RKO (cell line): ENCODE results near the gene INPP5A.

Experiments
- DNase-seq: peaks from one replicate; pipeline ENCODE4 v3.0.0-alpha.2; 2016; ENCODE audit warnings: low spot score

The INPP5A gene

DNA sequence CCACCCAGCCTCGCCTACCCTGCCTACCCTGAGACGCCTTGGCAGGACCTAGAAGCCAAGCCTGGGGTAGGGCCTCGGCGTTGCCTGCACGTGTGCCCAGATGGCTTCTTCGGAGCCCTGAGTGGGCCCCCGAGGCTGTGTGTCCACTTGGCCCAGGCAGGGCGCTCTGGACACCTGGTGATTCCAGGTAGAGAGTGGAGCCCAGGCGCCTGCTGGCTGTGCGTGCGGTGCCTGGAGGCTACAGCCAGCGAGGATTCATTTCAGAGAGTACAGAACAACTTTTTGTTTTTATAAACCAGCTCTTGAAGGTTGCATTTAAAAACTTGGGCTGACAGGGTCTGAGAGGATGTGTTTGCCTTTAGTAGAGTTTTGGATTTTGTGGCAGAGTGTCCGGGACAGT, 208.4 kb downstream of the INPP5A start:
- no peak for DNase-seq

DNA sequence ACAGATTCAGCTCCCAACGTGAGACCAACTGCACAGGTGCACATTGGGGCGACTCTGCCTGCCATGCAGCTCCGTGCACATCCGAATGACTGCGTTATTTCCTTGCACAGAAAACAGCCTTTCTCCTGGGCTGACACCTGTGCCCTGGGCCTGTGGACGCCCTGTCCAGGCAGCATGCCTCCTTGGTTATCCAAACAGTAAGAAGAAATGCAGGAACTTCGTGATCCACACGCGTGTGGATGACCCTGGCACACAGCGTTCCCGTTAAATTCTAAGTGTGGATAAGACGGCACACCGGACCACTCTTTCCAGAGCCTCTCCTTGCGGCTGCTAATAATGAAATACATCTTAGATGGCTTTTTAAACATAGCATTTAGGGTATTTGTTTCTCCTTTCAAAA, 208.8 kb downstream of the INPP5A start:
- no peak for DNase-seq

DNA sequence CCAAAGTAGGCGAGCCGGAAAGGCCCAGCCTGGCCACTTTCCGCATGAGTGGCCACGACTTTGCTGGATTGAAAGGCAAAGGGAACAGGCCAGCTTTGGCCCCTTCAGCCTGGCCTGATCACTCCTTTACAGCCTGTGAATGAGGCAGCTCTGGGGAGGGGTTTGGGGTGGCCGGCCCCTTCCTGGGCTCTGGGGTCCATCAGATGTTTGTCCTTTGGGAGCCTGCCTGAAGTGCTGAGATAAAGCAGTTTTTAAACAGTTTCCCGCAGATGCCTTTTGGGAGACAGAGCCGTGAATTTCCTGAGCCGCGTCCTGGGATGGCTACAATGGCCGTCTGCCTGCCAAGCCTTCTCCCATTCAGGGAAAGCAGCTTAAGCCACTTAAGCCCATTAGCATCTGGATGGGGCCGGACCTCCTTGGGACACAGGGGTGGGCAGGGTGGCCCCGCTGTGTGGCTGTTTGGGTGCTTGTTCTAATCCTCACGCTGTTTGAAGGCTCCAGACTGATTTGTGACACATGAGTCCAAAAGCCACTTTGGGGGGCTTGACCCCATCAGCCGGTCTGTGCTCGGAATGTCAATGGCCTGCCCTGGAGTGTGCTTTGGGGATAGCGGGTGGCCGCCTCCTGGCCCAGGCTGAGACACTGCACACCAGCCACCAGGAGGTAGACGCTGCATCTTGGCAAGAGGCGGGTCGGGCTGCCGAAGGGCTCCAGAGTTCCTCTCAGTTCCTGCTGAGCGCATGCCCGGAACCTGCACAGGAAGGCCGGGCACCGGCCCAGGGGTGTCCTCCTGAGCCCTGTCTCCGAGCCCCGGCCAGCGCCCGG, 209.4 kb downstream of the INPP5A start:
- DNase-seq: no peak

- DNase-seq: no peak
Measured at GRCh38 chr10:132748135-132748534, 210.5 kb downstream of the INPP5A start.

DNA sequence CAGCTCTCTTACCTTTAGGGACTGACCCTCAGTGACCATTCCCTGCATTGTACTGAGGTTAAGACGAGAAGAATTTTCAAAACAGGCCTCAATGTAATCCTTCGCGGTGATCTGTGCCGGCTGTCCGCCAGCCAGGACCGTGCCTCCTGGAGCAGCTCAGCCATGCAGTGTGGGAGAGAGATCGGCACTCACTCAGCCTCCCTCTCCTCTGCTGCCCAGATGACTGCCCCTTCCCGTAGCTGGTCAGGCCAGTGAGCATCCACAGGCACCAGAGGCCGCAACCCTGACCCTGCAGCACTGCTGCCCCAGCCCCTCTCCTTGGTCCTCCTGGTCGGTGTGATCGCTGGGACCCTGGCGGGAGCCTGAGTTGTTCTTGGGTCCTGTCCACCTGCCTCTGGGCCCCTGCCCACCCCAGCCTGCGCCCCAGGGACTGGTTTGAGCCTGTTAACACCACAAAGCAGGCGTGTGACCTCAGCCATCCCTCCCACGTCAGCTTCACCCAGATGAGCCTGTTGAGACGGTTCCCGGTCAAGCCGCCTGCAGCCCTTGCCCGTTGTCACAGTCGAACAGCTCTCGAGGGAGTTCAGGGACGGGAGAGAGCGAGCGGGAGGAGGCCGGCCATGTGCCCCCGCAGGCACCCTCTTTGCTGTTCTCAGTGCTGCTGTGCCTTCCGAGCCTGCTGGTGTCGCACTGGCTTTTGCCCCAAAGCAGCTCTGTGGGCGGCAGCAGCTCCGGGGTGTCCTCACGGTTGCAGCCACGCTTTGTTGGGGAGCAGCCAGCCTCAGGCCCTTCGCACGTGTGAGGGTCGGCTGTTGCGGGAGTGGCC, 211.2 kb downstream of the INPP5A start:
- DNase-seq: no peak

- no peak for DNase-seq
Measured at GRCh38 chr10:132749371-132749795, 211.8 kb downstream of the INPP5A start.

GRCh38 chr10:132750936-132751335, 213.3 kb downstream of the INPP5A start:
- no peak for DNase-seq

DNA sequence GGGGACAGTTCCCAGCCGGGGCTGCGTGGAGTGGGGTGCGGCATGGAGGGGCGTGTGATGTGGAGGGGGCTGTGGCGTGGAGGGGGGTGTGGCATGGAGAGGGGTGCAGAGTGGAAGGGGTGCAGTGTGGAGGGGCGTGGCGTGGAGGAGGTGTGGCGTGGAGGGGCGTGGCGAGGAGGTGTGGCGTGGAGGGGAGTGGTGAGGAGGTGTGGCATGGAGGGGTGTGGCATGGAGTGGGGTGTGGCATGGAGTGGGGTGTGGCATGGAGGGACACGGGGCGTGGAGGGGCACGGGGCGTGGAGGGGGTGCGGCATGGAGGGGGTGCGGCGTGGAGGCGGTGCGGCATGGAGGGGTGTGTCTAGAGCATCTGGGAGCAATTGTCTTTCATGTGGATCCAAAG, 214.8 kb downstream of the INPP5A start:
- no peak for DNase-seq

GRCh38 chr10:132752961-132753360, 215.4 kb downstream of the INPP5A start:
- DNase-seq: no peak

DNA sequence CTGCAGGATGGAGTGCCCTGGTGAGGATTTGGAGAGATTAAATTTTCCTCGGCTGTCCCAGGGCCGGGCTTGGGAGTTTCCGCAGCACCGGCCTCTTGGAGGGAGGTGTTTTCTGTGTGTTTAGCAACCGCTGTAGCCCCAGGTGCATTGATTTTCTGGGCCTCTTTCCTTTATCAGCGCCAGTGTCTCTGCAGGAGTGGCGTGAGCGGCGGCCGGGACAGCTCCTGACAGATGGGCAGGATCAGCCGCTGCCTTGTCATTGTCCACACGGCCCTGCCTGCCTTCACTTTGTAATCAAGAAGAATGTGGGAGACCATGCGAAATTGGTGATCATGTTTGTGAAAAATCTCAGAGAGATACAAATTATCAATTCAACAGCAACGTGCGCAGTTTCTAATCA, 216.0 kb downstream of the INPP5A start:
- DNase-seq: no peak

DNA sequence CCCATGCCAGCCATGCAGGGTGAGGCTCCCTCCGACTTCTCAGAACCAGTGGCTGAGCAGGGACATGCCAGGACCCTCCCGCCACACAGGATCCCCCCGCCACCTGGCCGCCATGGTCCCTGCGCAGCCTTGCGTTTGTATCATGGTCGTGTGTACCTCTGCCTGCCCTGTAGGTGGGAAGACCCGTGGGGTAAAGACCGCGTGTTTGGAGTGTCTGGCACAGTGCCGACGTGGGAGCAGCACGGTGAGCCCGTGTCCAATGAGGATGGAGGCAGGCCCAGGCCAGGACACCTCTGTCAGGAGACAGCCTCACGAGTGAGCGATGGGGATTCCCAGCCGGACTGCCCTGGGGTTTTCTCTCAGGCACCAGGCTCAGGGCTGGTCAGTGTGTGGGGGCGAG, 216.5 kb downstream of the INPP5A start:
- DNase-seq: no peak

DNA sequence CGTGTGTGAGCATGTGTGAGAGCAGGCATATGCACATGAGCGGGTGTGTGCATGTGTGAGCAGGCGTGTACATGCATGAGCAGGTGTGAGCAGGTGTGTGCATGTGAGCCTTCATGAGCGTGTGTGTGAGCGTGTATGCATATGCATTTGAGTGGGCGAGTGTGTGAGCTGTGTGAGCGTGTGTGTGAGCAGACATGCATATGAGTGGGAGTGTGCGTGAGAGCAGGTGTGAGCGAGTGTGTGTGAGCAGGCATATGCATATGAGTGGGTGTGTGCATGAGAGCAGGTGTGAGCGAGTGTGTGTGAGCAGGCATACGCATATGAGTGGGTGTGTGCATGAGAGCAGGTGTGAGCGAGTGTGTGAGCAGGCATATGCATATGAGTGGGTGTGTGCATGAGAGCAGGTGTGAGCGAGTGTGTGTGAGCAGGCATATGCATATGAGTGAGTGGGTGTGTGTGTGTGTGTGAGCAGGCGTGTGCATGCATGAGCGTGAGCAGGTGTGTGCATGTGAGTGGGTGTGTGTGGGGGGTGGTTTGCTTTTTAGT, 217.7 kb downstream of the INPP5A start:
- no peak for DNase-seq

- no peak for DNase-seq
Measured at GRCh38 chr10:132756591-132756990, 219.0 kb downstream of the INPP5A start.

- no peak for DNase-seq
Measured at GRCh38 chr10:132757171-132757570, 219.6 kb downstream of the INPP5A start.

GRCh38 chr10:132758865-132759264, 221.3 kb downstream of the INPP5A start:
- DNase-seq: no peak

- no peak for DNase-seq
Measured at GRCh38 chr10:132761395-132762060, 223.9 kb downstream of the INPP5A start.

- DNase-seq: no peak
Measured at GRCh38 chr10:132762267-132762666, 224.7 kb downstream of the INPP5A start.

DNA sequence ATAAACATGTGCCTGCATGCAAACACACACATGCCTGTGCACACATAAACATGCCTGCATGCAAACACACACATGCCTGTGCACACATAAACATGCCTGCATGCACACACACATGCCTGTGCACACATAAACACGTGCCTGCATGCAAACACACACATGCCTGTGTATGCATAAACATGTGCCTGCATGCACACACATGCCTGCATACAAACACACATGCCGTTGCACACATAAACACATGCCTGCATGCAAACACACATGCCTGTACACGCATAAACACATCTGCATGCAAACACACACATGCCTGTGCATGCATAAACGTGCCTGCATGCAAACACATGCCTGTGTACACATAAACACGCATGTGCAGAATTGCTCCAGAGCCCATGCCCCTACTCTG, 226.0 kb downstream of the INPP5A start:
- no peak for DNase-seq

DNA sequence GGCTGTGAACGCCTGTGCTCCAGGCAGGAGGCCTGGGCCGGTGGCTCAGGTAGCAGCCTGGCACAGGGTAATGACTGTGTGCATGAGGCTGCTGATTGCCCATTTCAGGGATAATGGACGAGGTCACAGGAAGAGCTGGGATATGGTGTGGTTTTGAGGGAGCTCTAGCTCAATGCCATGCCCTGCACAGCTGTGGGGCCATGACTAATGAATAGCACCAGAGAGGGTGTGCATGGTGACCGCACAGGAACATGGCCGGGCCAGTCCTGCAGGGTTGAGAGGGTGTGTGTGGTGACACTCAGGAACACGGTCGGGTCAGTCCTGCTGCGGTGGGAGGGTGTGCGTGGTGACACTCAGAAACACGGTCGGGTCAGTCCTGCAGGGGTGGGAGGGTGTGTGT, 226.5 kb downstream of the INPP5A start:
- DNase-seq: no peak

- DNase-seq: no peak
Measured at GRCh38 chr10:132765435-132765834, 227.8 kb downstream of the INPP5A start.

- DNase-seq: no peak
Measured at GRCh38 chr10:132766291-132766690, 228.7 kb downstream of the INPP5A start.
